C4-2B (cell line): ENCODE results near the gene CEACAM6.

Source experiments
- CTCF ChIP-seq: fragments of 450-650 bp; conservative IDR thresholded peaks from 2 replicates; pipeline ENCODE4 v1.5.1; 2017; ENCODE audit warnings: mild to moderate bottlenecking
- ZFX ChIP-seq: fragments of 450-650 bp; IDR thresholded peaks from 2 replicates; pipeline ENCODE4 v1.6.1; 2017

- no peak for TF ChIP-seq CTCF
- no peak for TF ChIP-seq ZFX
Observed at GRCh38 chr19:41799444-41800000, 44.2 kb downstream of the CEACAM6 start.
